GM21390 (cell line): ENCODE data around the gene RNASET2.
"Not testable (repeated sequence)": the region's sequence is repeated elsewhere in the genome, so short reads cannot be mapped to it uniquely, and the experiment has no call there.

Experiments used
- ATAC-seq: cut with Tn5 transposase; IDR thresholded peaks from one replicate; pipeline ENCODE4 v1.9.1; 2021; ENCODE audit not compliant: unreplicated experiment

The RNASET2 gene

DNA sequence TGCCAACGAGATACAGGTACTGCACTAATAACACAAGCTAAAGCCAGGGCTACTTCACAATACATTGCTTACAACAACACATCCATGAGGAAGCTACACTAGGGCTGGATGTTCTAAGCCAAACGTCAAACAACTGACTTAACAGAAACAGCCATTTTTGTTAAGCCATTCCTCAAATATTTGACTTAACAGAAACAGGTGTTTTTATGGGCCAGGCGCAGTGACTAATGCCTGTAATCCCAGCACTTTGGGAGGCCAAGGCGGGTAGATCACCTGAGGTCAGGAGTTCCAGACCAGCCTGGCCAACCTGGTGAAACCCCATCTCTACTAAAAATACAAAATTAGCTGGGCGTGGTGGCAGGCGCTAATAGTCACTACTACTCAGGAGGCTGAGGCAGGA, 7.6 kb downstream of the RNASET2 start:
- ATAC-seq, result not testable (repeated sequence)

- ATAC-seq, result no peak
Measured at GRCh38 chr6:166947251-166947650, 9.1 kb downstream of the RNASET2 start.

DNA sequence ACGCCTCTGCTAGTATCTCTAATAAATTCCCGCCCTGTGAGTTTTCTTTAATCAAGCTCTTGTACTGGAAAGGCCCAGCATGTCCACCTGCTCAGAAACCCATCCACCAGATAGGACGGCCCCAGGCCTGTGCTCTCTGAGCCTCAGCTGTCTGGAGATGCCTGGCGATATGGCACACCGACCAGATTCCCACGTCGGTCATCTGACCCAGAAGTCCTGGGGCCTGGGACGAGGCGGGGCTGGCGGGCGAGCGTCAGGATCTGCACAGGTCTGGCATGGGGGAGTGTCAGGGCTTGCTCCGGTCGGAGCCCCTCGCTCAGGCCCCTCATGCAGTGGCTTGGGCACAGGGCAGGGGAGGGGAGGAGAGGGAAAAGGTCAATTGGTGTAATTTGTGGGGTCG, 10.2 kb downstream of the RNASET2 start:
- no peak for ATAC-seq

DNA sequence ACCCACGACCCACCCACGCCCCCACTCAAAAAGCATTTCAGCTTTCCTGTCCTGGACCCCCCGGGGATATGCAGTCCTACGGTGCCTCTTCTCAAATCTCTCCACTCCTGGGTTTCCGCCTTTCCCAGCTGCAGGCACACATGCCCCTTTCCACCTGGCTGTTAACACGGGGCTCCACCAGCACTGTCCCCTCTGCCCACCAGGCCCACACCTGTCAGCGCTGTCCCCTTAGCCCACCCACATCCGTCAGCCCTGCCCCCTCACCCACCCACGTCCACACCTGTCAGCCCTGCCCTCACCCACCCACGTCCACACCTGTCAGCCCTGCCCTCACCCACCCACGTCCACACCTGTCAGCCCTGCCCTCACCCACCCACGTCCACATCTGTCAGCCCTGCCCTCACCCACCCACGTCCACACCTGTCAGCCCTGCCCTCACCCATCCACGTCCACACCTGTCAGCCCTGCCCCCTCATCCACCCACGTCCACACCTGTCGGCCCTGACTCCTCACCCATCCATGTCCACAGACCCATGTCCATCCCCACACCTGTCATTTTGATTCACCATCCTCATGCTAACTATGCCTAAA, 11.6 kb downstream of the RNASET2 start:
- no peak for ATAC-seq

- no peak for ATAC-seq
Measured at GRCh38 chr6:166942393-166943168, 13.8 kb downstream of the RNASET2 start.

GRCh38 chr6:166940643-166941068, 15.7 kb downstream of the RNASET2 start:
- ATAC-seq, result no peak

GRCh38 chr6:166939894-166940293, 16.5 kb downstream of the RNASET2 start:
- ATAC-seq, result no peak

GRCh38 chr6:166939345-166939744, 17.0 kb downstream of the RNASET2 start:
- ATAC-seq, result no peak

DNA sequence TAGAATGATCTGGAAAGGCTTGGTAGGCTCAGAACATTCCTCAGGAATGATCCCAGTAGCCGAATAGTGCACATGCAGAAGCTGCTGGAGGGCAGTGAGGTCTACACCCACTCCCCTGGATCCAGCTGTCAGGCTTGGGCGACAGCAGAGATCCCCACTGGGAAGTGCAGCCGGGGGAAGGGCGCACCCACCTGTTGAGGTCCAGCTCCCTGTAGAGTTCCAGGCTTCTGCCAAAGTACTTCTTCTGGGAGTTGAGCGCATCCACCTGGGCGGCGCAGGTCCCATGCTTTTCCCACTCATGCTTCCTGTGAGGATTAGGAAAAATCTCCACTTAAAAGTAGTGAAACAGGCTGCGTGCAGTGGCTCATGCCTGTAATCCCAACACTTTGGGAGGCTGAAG, 17.6 kb downstream of the RNASET2 start:
- ATAC-seq, result no peak

DNA sequence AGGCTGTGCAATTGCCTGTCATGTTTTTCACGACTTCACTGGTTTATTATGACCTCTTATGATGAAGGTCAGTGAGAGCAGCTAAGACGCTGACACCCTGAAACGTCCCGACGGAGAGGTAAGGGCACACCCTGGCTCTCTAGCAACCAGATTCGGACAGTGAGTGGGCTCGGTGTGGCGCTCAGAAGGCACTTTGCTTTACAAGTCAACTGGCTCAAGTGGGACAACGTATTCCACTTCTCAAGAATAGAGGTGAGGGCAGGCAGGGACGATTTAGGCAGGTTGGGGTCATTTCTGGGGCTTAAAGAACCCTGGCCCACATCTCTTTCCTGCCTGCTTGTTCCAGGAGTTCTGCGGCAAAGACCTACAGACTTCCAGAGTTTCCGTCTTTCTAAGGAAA, 18.2 kb downstream of the RNASET2 start:
- ATAC-seq, result no peak

DNA sequence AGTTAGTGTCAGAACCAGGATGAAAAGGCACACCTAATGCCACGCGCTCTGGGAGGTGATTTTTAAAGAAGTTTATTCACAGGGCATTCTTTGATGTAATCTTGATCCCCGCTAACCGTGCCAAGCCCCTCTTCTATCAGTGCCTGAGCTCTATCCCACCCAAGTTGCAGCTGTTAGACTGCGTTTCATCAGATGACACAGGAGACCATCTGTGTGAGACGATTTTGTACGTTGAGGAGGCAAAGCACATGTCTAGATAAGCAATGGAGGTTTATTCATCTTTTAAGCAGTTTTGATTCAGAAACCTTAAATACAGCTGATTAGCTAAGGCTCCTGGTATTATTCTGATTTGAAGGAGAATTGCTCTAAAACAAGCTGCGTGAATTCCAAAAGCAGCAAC, 18.6 kb downstream of the RNASET2 start:
- no peak for ATAC-seq

DNA sequence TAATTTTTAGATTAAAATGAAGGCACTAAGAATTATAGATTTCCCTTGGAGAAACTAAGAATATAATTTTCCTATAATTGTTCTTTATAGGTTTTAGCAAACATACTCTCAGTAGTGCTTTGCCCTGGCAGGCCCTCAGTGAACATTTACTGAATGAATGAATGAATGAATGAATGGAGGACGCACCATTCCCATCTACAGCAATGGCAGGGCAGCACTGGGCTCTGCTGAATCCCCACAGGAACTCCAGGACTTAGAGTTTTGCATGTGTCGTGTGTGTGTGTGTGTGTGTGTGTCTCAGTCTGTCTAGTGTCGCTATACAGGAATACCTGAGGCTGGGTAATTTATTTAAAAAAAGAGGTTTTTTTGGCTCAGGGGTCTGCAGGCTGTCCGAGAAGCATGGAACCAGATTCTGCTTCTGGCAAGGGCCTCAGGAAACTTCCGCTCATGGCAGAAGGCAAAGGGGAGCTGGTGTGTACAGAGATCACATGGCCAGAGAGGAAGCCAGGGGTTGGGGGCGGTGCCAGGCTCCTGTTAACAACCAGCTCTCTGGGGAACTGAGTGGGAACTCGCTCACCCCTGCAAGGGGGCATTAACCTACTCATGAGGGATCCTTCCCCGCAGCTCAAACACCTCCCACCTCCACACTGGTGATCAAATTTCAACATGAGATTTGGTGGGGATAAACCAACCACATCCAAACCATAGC, 20.1 kb downstream of the RNASET2 start:
- no peak for ATAC-seq

GRCh38 chr6:166935353-166935752, 21.0 kb downstream of the RNASET2 start:
- ATAC-seq, result no peak

- ATAC-seq, result no peak
Measured at GRCh38 chr6:166934174-166934573, 22.2 kb downstream of the RNASET2 start.

DNA sequence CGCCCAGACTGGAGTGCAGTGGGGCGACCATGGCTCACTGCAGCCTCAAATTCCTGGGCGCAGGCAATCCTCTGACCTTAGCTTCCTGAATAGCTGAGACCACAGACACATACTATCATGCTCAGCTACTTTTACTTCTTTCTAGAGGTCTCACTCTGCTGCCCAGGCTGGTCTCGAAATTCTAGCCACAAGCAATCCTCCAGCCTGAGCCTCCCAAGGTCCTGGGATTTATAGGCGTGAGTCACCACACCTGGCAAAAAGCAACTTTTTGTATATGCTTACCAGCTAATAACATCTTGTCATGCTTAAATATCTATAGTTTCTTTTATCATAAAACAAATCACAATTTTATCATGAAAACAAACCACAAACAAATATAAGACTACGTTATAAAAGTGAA, 23.0 kb downstream of the RNASET2 start:
- no peak for ATAC-seq

DNA sequence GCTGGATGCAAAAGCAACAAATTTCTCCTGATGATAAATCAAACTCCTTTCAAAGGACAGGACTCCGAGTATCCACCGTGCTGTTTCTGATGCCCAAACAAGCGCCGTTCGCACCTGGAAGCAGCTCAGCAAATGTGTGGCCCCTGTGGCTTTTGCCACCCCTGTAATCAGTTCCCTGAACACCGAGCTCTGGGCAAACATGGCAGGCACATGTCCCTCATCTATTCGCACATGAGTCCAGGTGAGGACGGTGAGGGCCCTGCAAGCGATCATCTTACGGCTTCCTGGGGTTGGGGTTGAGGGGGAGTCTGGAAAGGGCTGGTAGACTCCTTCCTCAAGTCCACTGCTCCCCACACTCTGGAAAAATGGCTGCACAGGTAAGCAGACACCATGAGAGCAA, 23.7 kb downstream of the RNASET2 start:
- no peak for ATAC-seq

- no peak for ATAC-seq
Measured at GRCh38 chr6:166932116-166932515, 24.2 kb downstream of the RNASET2 start.

- ATAC-seq, result no peak
Measured at GRCh38 chr6:166931426-166931970, 24.9 kb downstream of the RNASET2 start.

DNA sequence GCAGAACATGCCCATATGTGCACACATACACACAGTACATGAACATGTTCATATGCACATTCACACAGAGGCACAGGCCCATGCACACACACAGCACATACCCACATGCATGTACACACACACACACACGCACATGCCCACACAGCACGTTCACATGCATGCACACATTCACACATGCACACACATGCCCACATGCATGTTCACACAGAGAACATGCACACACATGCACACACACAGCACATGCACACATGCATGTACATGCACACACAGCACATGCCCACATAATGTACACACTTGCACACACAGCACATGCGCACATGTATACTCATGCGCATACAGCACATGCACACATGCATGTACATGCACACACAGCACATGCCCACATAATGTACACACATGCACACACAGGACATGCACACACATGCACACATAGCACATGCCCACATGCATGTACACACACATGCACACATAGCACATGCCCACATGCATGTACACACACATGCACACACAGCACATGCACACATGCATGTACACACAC, 25.9 kb downstream of the RNASET2 start:
- no peak for ATAC-seq

DNA sequence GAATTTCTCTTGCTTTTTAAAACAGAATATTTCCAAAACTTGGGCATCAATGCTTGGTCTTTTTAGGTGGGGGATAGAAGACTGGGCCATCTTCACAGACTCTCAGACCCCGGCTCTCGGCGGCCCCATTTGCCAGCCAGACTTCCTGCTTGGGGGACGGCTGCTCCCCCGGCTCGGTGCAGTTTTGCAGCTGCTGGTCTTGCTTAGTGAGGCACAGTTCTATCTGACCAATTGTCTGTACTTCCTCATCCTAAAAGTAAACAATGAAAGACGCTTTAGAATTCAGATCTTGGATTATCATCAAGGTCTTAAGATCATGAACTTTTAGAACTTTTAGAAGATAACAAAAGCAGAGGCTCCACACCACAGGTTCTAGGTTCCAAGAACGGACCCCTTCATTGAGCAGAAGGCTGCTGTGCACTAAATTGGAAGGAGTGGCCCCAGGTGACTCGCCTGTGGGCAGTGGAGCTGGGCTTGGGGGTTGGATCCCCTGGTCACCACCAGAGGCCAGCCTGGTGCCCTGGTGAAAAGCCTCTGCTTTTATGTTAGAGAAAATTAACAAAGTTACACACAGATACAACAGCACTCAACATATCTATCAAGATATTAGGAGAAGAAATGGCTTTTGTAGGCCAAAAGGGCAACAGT, 26.7 kb downstream of the RNASET2 start:
- no peak for ATAC-seq
